Keratinocyte (primary cell): ENCODE data around the gene OR1F1. TPM values are rescaled to one million over a fixed set of nuclear protein-coding genes. Genes with fewer than 3 reads are reported as not detected.

Source experiments
- DNase-seq: peaks from one replicate; pipeline ENCODE4 v3.0.0-alpha.2; 2011; ENCODE audit warnings: low read depth, missing footprints, low spot score
- FAIRE-seq: peaks from 2 replicates; lab custom pipeline; 2011; peaks lifted over from hg19 to GRCh38; lab: Jason Lieb, UNC
- H2AFZ ChIP-seq: 2 replicates; pipeline ENCODE4 v1.6.0; 2012; ENCODE audit warnings: low read length, control low read depth, inconsistent platforms; ENCODE audit not compliant: control insufficient read depth
- H3K27ac ChIP-seq: 2 replicates; pipeline ENCODE4 v1.5.1; 2011; ENCODE audit warnings: low read length; ENCODE audit not compliant: control insufficient read depth, insufficient read depth
- H3K27me3 ChIP-seq: 3 replicates; pipeline ENCODE4 v1.6.0; 2011; ENCODE audit warnings: low read length; ENCODE audit not compliant: control insufficient read depth, insufficient read depth; ENCODE audit errors: extremely low read depth
- H3K36me3 ChIP-seq, 2 experiments: 2 replicates in 1 of 2; 3 replicates in 1 of 2; pipeline ENCODE4 v1.5.1; 2011; ENCODE audit warnings: low read length in 2 of 2, mild to moderate bottlenecking in 1 of 2; ENCODE audit not compliant: control insufficient read depth in 2 of 2, insufficient read depth in 2 of 2; ENCODE audit errors: extremely low read depth in 1 of 2
- H3K4me1 ChIP-seq: 3 replicates; pipeline ENCODE4 v1.5.1; 2011; ENCODE audit warnings: low read length; ENCODE audit not compliant: control insufficient read depth, insufficient read depth; ENCODE audit errors: extremely low read depth
- H3K4me2 ChIP-seq: 3 replicates; pipeline ENCODE4 v1.6.0; 2011; ENCODE audit warnings: low read depth, low read length; ENCODE audit not compliant: control insufficient read depth, insufficient read depth; ENCODE audit errors: extremely low read depth
- H3K4me3 ChIP-seq, 3 experiments: fragments of 200-600 bp in 1 of 3; sonication (generic) in 1 of 3; 2 replicates in 2 of 3; 3 replicates in 1 of 3; pipeline ENCODE4 v1.5.1; 2011 to 2016; ENCODE audit warnings: low read length in 3 of 3, mild to moderate bottlenecking in 3 of 3, control low read depth in 2 of 3, inconsistent platforms in 1 of 3, low read depth in 1 of 3, mixed read lengths in 1 of 3, mixed run types in 1 of 3, moderate library complexity in 1 of 3; ENCODE audit not compliant: control insufficient read depth in 2 of 3, insufficient read depth in 2 of 3; ENCODE audit errors: extremely low read depth in 1 of 3
- H3K79me2 ChIP-seq: 2 replicates; pipeline ENCODE4 v1.6.0; 2012; ENCODE audit warnings: low read length; ENCODE audit not compliant: control insufficient read depth, insufficient read depth
- H3K9ac ChIP-seq: 3 replicates; pipeline ENCODE4 v1.6.0; 2011; ENCODE audit warnings: low read length; ENCODE audit not compliant: control insufficient read depth, insufficient read depth; ENCODE audit errors: extremely low read depth
- H3K9me1 ChIP-seq: 3 replicates; pipeline ENCODE4 v1.6.0; 2011; ENCODE audit warnings: low read length; ENCODE audit not compliant: control insufficient read depth, insufficient read depth; ENCODE audit errors: extremely low read depth
- H3K9me3 ChIP-seq: 2 replicates; pipeline ENCODE4 v1.5.1; 2012; ENCODE audit warnings: low read depth, low read length; ENCODE audit not compliant: control insufficient read depth
- H4K20me1 ChIP-seq: 3 replicates; pipeline ENCODE4 v1.6.0; 2011; ENCODE audit warnings: low read length; ENCODE audit not compliant: control insufficient read depth, insufficient read depth; ENCODE audit errors: extremely low read depth
- CTCF ChIP-seq, 3 experiments: IDR thresholded peaks in 1 of 3; conservative IDR thresholded peaks in 1 of 3; optimal IDR thresholded peaks in 1 of 3; 2 replicates in 2 of 3; 3 replicates in 1 of 3; pipeline versions ENCODE3 to v1.5.1; 2011; ENCODE audit warnings: low read length in 3 of 3, mild to moderate bottlenecking in 3 of 3, moderate library complexity in 2 of 3, control low read depth in 1 of 3, inconsistent platforms in 1 of 3; ENCODE audit not compliant: insufficient read depth in 2 of 3; ENCODE audit errors: extremely low read depth in 1 of 3
- EZH2 ChIP-seq: IDR thresholded peaks from one replicate; pipeline ENCODE4 v1.6.1; 2012; ENCODE audit warnings: inconsistent platforms, mild to moderate bottlenecking, low read length, moderate library complexity
- dilution Hi-C: fragments of 300-500 bp; cut with MboI; formaldehyde crosslinking; loops from one replicate; pipeline ENCODE4 v1.7.0; 2020; ENCODE audit warnings: low sequenced_read_pairs; ENCODE audit not compliant: extremely low pct_ligation_motif_present
- polyA plus RNA-seq, 5 experiments: library from polyadenylated mRNA; depleted of rRNA in 3 of 5; stranded (reverse) in 3 of 5; stranded (forward) in 1 of 5; unstranded in 1 of 5; fragments of >200 nt; gene quantifications; 1 replicate in 1 of 5; 2 replicates in 3 of 5; 3 replicates in 1 of 5; pipeline versions ENCODE4 v1.2.1 to v1.2.3, GENCODE V29; 2011 to 2012; ENCODE audit warnings: missing spikeins in 2 of 5, low read depth in 1 of 5, low replicate concordance in 1 of 5

The OR1F1 gene
- polyA plus RNA-seq, 1 donor (not counting 4 experiments of a cell fraction or from before 2014, with no cell fraction given): 0.51 TPM

DNA sequence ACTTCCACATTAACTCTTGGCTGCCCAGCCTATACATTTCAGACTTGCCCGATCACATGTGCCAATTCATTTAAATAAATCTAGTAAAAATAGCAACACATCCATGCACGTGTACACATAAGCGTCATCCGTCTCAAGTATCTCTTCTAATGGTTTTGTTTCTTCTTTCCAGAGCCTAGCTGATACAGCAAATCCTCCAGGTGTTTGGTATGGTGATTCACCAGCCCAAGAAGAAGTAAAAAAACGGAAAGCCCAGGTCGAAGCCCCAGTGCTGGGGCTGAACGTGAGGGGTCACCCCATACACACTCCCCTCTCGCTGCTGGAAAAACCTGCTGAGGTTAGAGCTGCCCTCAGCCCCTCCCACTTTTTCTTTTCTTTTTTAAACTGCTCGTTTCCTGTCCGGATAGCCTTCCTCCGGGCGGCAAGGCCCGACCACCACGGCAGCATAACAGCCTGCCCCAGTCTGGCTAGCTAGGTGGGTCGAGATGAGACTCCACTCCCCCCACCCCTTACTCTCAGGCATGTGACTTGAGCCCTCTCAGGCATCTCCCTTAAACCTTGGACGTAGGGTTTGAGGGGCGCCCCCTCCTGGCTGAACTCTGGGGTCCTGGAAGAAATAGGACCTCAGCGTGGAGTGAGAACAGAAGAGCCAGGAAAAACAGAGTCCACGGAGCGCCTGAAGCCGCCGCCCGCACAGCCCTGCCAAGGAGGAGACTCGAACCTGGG lies 13.9 kb upstream of the OR1F1 start:
- Histone ChIP-seq H2AFZ (peak overlapping the region; percentile 73), H3K9ac (peak overlapping the region; percentile 58), H3K4me1 (peaks cover 23% of the 10 kb centered on the region), H3K27me3 (no peaks in the 10 kb centered on the region), H3K4me3 (peak overlapping the region; percentile 13 to 70 (median 59)), H3K27ac (peak overlapping the region; percentile 43), H3K79me2 (no peaks in the 10 kb centered on the region), H3K36me3 (no peaks in the 10 kb centered on the region), H4K20me1 (no peaks in the 10 kb centered on the region), H3K4me2 (peak overlapping the region; percentile 81), H3K9me1 (no peaks in the 10 kb centered on the region), H3K9me3 (no peaks in the 10 kb centered on the region)
- DNase-seq (no peak), FAIRE-seq (peak; percentile 13)
- TF ChIP-seq EZH2 (no peak), CTCF (optimal IDR thresholded peaks at IDR 0.05 in 1 of 3, IDR thresholded peaks at IDR 0.05 in 1 of 3, conservative IDR thresholded peaks at IDR 0.05 in 1 of 3; ENCODE audit: extremely low read depth in 1 of 3, insufficient read depth in 2 of 3, low read length in 3 of 3) (peak; percentile 45 to 60 (median 54))
- dilution Hi-C loops: no loop called here

DNA sequence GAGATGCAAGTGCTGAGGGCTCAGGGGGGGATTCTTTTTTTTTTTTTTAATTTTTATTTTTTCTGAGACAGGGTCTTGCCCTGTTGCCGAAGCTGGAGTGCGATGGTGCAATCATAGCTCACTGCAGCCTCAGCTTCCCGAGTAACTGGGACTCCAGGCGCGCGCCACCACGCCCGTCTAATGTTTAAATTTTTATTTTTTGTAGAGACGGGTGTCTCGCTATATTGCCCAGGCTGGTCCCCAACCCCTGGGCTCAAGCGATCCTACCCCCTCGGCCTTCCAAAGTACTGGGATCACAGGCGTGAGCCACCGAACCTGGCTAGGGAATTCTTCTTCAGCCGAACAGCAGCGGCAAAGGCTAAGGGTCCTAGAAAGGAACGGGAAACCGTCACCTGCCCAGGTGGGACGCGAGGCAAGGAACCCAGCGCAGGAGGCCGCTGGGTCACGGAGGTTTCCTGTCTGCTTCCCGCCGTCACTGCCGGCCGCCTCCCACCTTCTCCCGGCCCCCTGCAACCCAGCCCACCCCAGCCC lies 13.3 kb upstream of the OR1F1 start:
- dilution Hi-C loops: no loop called here
- Histone ChIP-seq H3K4me3 (peak overlapping the region; percentile 45 to 70 (median 67)), H3K4me2 (peak overlapping the region; percentile 81), H3K9me1 (no peaks in the 10 kb centered on the region), H3K9ac (peak overlapping the region; percentile 58), H3K9me3 (no peaks in the 10 kb centered on the region), H4K20me1 (no peaks in the 10 kb centered on the region), H2AFZ (peak overlapping the region; percentile 80), H3K79me2 (no peaks in the 10 kb centered on the region), H3K27ac (peak overlapping the region; percentile 43), H3K4me1 (peaks cover 23% of the 10 kb centered on the region), H3K36me3 (no peaks in the 10 kb centered on the region), H3K27me3 (no peaks in the 10 kb centered on the region)
- FAIRE-seq (no peak), DNase-seq (no peak)
- TF ChIP-seq CTCF (optimal IDR thresholded peaks at IDR 0.05 in 1 of 3, IDR thresholded peaks at IDR 0.05 in 1 of 3, conservative IDR thresholded peaks at IDR 0.05 in 1 of 3; ENCODE audit: extremely low read depth in 1 of 3, insufficient read depth in 2 of 3, low read length in 3 of 3) (no peak), EZH2 (no peak)
